Measurements from ENCODE around the gene EML6.

Gene EML6

GRCh38 chr2:54925022-54925421 lies 201.6 kb downstream of the EML6 start:
- DNase-seq = no peak

GRCh38 chr2:54927085-54927750 lies 203.8 kb downstream of the EML6 start:
- DNase-seq = no peak

- no peak for DNase-seq
Observed at GRCh38 chr2:54927751-54928615, 204.5 kb downstream of the EML6 start.

- DNase-seq = no peak
Observed at GRCh38 chr2:54928719-54929118, 205.3 kb downstream of the EML6 start.

- no peak for DNase-seq
Observed at GRCh38 chr2:54931473-54931872, 208.0 kb downstream of the EML6 start.

- no peak for DNase-seq
Observed at GRCh38 chr2:54935389-54935788, 211.9 kb downstream of the EML6 start.

GRCh38 chr2:54936766-54937165 lies 213.3 kb downstream of the EML6 start:
- no peak for DNase-seq

GRCh38 chr2:54939446-54940118 lies 216.1 kb downstream of the EML6 start:
- DNase-seq = no peak

GRCh38 chr2:54940723-54941122 lies 217.3 kb downstream of the EML6 start:
- DNase-seq = no peak

- no peak for DNase-seq
Observed at GRCh38 chr2:54941248-54941984, 218.0 kb downstream of the EML6 start.

GRCh38 chr2:54942373-54942772 lies 218.9 kb downstream of the EML6 start:
- DNase-seq = no peak

- no peak for DNase-seq
Observed at GRCh38 chr2:54944724-54945326, 221.4 kb downstream of the EML6 start.

GRCh38 chr2:54945391-54946219 lies 222.1 kb downstream of the EML6 start:
- no peak for DNase-seq

GRCh38 chr2:54946220-54946805 lies 222.9 kb downstream of the EML6 start:
- DNase-seq = no peak

- no peak for DNase-seq
Observed at GRCh38 chr2:54947136-54947535, 223.7 kb downstream of the EML6 start.

GRCh38 chr2:54947646-54948045 lies 224.2 kb downstream of the EML6 start:
- DNase-seq = no peak

- no peak for DNase-seq
Observed at GRCh38 chr2:54948120-54948519, 224.7 kb downstream of the EML6 start.

GRCh38 chr2:54949431-54949830 lies 226.0 kb downstream of the EML6 start:
- no peak for DNase-seq

- DNase-seq = no peak
Observed at GRCh38 chr2:54950811-54951210, 227.3 kb downstream of the EML6 start.

GRCh38 chr2:54952425-54952824 lies 229.0 kb downstream of the EML6 start:
- no peak for DNase-seq

- DNase-seq = no peak
Observed at GRCh38 chr2:54952978-54953456, 229.6 kb downstream of the EML6 start.
